ENCODE results near the gene GRIK4. TPM values are rescaled to one million over a fixed set of nuclear protein-coding genes. Genes with fewer than 3 reads are reported as not detected.

The GRIK4 gene
- total RNA-seq, 1 experiment from 2014 or later = 3.3 TPM

GRCh38 chr11:120611581-120611980, 100.0 kb downstream of the GRIK4 start:
- peaks cover 56% of the 10 kb centered on the region for H3K4me1 Mint-ChIP-seq
- H3K9me3 Mint-ChIP-seq = peaks cover 5% of the 10 kb centered on the region; the same call in 1 of the 2 replicates
- ChIA-PET CTCF (interaction anchor here (2.2 kb wide), 1 partner anchor 73 kb away, joined by 8 read pairs; no protein-coding TSS in a partner anchor), POLR2A (no interaction called here)
- no peak overlapping the region; the same call in 1 of the 2 replicates for H3K27ac Mint-ChIP-seq
- H3K36me3 Mint-ChIP-seq = no peaks in the 10 kb centered on the region
- peak; percentile 25 for DNase-seq (ENCODE audit: low spot score)
- no peak; the same call in 1 of the 2 replicates for ATAC-seq
- H3K27me3 Mint-ChIP-seq (ENCODE audit: low read depth) = no peaks in the 10 kb centered on the region; the same call in none of the 2 replicates
- TF ChIP-seq, protein P1, sequence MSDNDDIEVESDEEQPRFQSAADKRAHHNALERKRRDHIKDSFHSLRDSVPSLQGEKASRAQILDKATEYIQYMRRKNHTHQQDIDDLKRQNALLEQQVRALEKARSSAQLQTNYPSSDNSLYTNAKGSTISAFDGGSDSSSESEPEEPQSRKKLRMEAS (CRISPR knock-in tag; IDR thresholded peaks at IDR 0.05) = no peak
- TF ChIP-seq HMGA2 (CRISPR knock-in tag; IDR thresholded peaks at IDR 0.05) (no peak), TEAD4 (CRISPR knock-in tag; IDR thresholded peaks at IDR 0.05) (no peak), MYBL2 (CRISPR knock-in tag; IDR thresholded peaks at IDR 0.05) (no peak), ZNF121 (CRISPR knock-in tag; IDR thresholded peaks at IDR 0.05) (no peak)
- H3K4me3 Mint-ChIP-seq = no peak overlapping the region

DNA sequence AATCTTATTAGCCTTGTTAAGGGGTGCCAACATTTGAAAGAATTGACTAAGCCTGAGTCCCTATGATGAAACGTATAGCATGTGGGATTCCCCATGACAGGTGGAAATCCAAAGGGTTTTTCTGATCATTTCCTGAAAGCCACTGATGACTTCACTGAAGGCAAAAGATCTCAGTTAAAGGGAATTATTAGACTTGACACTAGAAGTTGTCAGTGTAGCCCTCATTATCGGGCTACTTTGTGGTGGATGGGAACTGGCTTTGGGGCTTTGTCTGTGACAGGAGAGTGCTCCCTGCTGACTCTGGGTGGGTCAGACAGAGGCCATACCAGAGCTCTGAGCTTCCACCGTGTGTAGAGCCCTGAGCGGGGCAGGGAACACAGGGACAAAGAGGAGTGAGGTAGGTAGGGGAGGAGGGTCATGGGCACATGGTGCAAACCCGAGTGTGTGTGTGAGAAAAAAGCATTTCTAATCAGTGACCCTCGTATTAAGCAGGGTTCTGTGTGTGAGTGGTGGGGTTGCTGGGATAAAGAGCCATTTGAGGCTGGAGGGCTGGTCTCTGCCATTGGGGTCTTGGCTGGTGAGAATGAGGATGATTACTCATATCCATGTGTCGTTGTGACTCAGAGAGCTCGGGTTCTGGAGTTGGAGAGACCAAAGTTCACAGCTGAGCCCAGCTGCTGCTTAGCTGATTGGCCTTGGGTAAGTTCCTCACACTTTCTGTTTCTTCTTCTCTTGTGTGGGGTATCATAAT, 101.1 kb downstream of the GRIK4 start:
- H3K4me3 Mint-ChIP-seq = no peak overlapping the region
- H3K27ac Mint-ChIP-seq = no peak overlapping the region
- TF ChIP-seq SOX15 (CRISPR knock-in tag; IDR thresholded peaks at IDR 0.05) (no peak), GABPB1 (CRISPR knock-in tag; IDR thresholded peaks at IDR 0.05) (no peak), TEAD4 (CRISPR knock-in tag; IDR thresholded peaks at IDR 0.05) (no peak), ZNF425 (CRISPR knock-in tag; conservative IDR thresholded peaks at IDR 0.05) (no peak), ZNF416 (CRISPR knock-in tag; IDR thresholded peaks at IDR 0.05) (no peak), SMAD3 (CRISPR knock-in tag; IDR thresholded peaks at IDR 0.05; ENCODE audit: borderline replicate concordance) (no peak), NFE2L1 (CRISPR knock-in tag; IDR thresholded peaks at IDR 0.05) (no peak), ELF4 (CRISPR knock-in tag; IDR thresholded peaks at IDR 0.05; ENCODE audit: low read depth) (no peak), ATF1 (CRISPR knock-in tag; IDR thresholded peaks at IDR 0.05) (no peak), JAZF1 (CRISPR knock-in tag; IDR thresholded peaks at IDR 0.05) (no peak)
- TF ChIP-seq, protein P2, sequence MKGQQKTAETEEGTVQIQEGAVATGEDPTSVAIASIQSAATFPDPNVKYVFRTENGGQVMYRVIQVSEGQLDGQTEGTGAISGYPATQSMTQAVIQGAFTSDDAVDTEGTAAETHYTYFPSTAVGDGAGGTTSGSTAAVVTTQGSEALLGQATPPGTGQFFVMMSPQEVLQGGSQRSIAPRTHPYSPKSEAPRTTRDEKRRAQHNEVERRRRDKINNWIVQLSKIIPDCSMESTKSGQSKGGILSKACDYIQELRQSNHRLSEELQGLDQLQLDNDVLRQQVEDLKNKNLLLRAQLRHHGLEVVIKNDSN (CRISPR knock-in tag; IDR thresholded peaks at IDR 0.05) = no peak
- TF ChIP-seq, protein P3, sequence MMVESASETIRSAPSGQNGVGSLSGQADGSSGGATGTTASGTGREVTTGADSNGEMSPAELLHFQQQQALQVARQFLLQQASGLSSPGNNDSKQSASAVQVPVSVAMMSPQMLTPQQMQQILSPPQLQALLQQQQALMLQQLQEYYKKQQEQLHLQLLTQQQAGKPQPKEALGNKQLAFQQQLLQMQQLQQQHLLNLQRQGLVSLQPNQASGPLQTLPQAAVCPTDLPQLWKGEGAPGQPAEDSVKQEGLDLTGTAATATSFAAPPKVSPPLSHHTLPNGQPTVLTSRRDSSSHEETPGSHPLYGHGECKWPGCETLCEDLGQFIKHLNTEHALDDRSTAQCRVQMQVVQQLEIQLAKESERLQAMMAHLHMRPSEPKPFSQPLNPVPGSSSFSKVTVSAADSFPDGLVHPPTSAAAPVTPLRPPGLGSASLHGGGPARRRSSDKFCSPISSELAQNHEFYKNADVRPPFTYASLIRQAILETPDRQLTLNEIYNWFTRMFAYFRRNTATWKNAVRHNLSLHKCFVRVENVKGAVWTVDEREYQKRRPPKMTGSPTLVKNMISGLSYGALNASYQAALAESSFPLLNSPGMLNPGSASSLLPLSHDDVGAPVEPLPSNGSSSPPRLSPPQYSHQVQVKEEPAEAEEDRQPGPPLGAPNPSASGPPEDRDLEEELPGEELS (CRISPR knock-in tag; IDR thresholded peaks at IDR 0.05) = no peak
- TF ChIP-seq, protein P4, sequence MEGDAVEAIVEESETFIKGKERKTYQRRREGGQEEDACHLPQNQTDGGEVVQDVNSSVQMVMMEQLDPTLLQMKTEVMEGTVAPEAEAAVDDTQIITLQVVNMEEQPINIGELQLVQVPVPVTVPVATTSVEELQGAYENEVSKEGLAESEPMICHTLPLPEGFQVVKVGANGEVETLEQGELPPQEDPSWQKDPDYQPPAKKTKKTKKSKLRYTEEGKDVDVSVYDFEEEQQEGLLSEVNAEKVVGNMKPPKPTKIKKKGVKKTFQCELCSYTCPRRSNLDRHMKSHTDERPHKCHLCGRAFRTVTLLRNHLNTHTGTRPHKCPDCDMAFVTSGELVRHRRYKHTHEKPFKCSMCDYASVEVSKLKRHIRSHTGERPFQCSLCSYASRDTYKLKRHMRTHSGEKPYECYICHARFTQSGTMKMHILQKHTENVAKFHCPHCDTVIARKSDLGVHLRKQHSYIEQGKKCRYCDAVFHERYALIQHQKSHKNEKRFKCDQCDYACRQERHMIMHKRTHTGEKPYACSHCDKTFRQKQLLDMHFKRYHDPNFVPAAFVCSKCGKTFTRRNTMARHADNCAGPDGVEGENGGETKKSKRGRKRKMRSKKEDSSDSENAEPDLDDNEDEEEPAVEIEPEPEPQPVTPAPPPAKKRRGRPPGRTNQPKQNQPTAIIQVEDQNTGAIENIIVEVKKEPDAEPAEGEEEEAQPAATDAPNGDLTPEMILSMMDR (IDR thresholded peaks at IDR 0.05) = no peak
- TF ChIP-seq, protein P5, sequence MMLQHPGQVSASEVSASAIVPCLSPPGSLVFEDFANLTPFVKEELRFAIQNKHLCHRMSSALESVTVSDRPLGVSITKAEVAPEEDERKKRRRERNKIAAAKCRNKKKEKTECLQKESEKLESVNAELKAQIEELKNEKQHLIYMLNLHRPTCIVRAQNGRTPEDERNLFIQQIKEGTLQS (CRISPR knock-in tag; conservative IDR thresholded peaks at IDR 0.05) = no peak
- H3K36me3 Mint-ChIP-seq = peaks cover 8% of the 10 kb centered on the region
- POLR2A ChIA-PET = no interaction called here
- peaks cover 45% of the 10 kb centered on the region for H3K4me1 Mint-ChIP-seq
- DNase-seq (ENCODE audit: low spot score) (no peak), ATAC-seq (no peak)
- H3K27me3 Mint-ChIP-seq (ENCODE audit: low read depth) = no peaks in the 10 kb centered on the region; the same call in none of the 2 replicates
- peaks cover 9% of the 10 kb centered on the region for H3K9me3 Mint-ChIP-seq
- CTCF ChIA-PET = interaction anchor here (0.6 to 1.6 kb wide), 4 partner anchors 10 to 101 kb away, joined by 3 to 5 read pairs (median 4); partner anchors contain the start of gene GRIK4

Data from WTC11 (cell line).